T-helper 2 cell (primary cell): Measurements from ENCODE around the gene PHPT1.
"Not testable (repeated sequence)": the region's sequence is repeated elsewhere in the genome, so short reads cannot be mapped to it uniquely, and the experiment has no call there.

Experiments used
- DNase-seq, 5 experiments: peaks; one replicate each; pipeline versions ENCODE4 v3.0.0 to v3.0.0-alpha.2; 2012 to 2022
- total RNA-seq, 2 donors: gene quantifications; one replicate each; lab custom pipeline; 2026; lab: John Stamatoyannopoulos, UW

Gene PHPT1
- total RNA-seq = 11.2 reads per million in 2 donors

GRCh38 chr9:136849038-136849959, at the start of gene PHPT1:
PHPT1 (plus strand) TSS chr9:136849409; CDS start chr9:136849431, 22 bp downstream.
- DNase-seq = peak; percentile 93 to 99 (median 94)

- peak; percentile 63 to 89 (median 86) for DNase-seq
Measured at GRCh38 chr9:136799854-136800657, 49.2 kb upstream of the PHPT1 start.

GRCh38 chr9:136802321-136802720, 46.9 kb upstream of the PHPT1 start:
- DNase-seq = no peak

GRCh38 chr9:136803009-136803550, 46.1 kb upstream of the PHPT1 start:
- not testable (repeated sequence) for DNase-seq

- DNase-seq = no peak
Measured at GRCh38 chr9:136803551-136804508, 45.4 kb upstream of the PHPT1 start.

GRCh38 chr9:136804509-136805206, 44.6 kb upstream of the PHPT1 start:
- no peak for DNase-seq

GRCh38 chr9:136805207-136805740, 43.9 kb upstream of the PHPT1 start:
- no peak for DNase-seq

- DNase-seq = no peak
Measured at GRCh38 chr9:136806067-136806466, 43.1 kb upstream of the PHPT1 start.

- DNase-seq = no peak
Measured at GRCh38 chr9:136806631-136807201, 42.5 kb upstream of the PHPT1 start.

GRCh38 chr9:136807281-136808074, 41.7 kb upstream of the PHPT1 start, which contains the start of gene RABL6:
RABL6 (plus strand) TSS chr9:136807948; CDS start chr9:136808197, 249 bp downstream.
- peak; percentile 67 to 87 (median 76) for DNase-seq

GRCh38 chr9:136808075-136808805, 41.0 kb upstream of the PHPT1 start:
- DNase-seq = peak in 4 of 5 experiments; percentile 25 to 47 (median 34)

GRCh38 chr9:136808806-136809158, 40.4 kb upstream of the PHPT1 start:
- no peak for DNase-seq

- no peak for DNase-seq
Measured at GRCh38 chr9:136814725-136815421, 34.3 kb upstream of the PHPT1 start.

- no peak for DNase-seq
Measured at GRCh38 chr9:136815422-136815782, 33.8 kb upstream of the PHPT1 start.

- DNase-seq = no peak
Measured at GRCh38 chr9:136820971-136821825, 28.0 kb upstream of the PHPT1 start.

- no peak for DNase-seq
Measured at GRCh38 chr9:136821826-136822544, 27.2 kb upstream of the PHPT1 start.
